HEK293 (cell line): Measurements from ENCODE around the gene HYOU1.
A peak's percentile ranks its signal among the peaks of the same experiment; 100 is the strongest.

Experiments
- GLIS1 ChIP-seq: fragments of 450-650 bp; formaldehyde crosslinking; IDR thresholded peaks from 2 replicates; pipeline ENCODE4 v1.5.1; 2016; ENCODE audit warnings: missing biosample characterization, missing genetic modification characterization
- GLIS2 ChIP-seq: fragments of 450-650 bp; formaldehyde crosslinking; IDR thresholded peaks from 2 replicates; pipeline ENCODE4 v1.5.1; 2016; ENCODE audit warnings: missing biosample characterization, missing genetic modification characterization
- HOXA7 ChIP-seq: sonication (generic); formaldehyde crosslinking; IDR thresholded peaks from 2 replicates; pipeline ENCODE4 v1.8.1; 2022; ENCODE audit warnings: missing genetic modification reagents, borderline replicate concordance
- KLF1 ChIP-seq: fragments of 450-650 bp; formaldehyde crosslinking; IDR thresholded peaks from 2 replicates; pipeline ENCODE4 v1.5.1; 2016; ENCODE audit warnings: missing biosample characterization, missing genetic modification characterization
- SCRT1 ChIP-seq: fragments of 450-650 bp; formaldehyde crosslinking; IDR thresholded peaks from 2 replicates; pipeline ENCODE4 v1.5.1; 2016; ENCODE audit warnings: missing biosample characterization, missing genetic modification characterization, borderline replicate concordance
- ZBTB1 ChIP-seq: fragments of 450-650 bp; formaldehyde crosslinking; IDR thresholded peaks from 2 replicates; pipeline ENCODE4 v1.5.1; 2016; ENCODE audit warnings: missing biosample characterization, missing genetic modification characterization
- ZFHX2 ChIP-seq: fragments of 450-650 bp; formaldehyde crosslinking; conservative IDR thresholded peaks from 2 replicates; pipeline ENCODE4 v1.5.1; 2016; ENCODE audit warnings: missing biosample characterization, missing genetic modification characterization
- ZFP3 ChIP-seq: fragments of 450-650 bp; formaldehyde crosslinking; IDR thresholded peaks from 2 replicates; pipeline ENCODE4 v1.5.1; 2016; ENCODE audit warnings: low read depth, missing biosample characterization, missing genetic modification characterization
- ZNF211 ChIP-seq: fragments of 450-650 bp; formaldehyde crosslinking; IDR thresholded peaks from 2 replicates; pipeline ENCODE4 v1.5.1; 2016; ENCODE audit warnings: low read depth, missing biosample characterization, missing genetic modification characterization
- ZNF214 ChIP-seq: fragments of 450-650 bp; formaldehyde crosslinking; IDR thresholded peaks from 2 replicates; pipeline ENCODE4 v1.5.1; 2017; ENCODE audit warnings: missing biosample characterization, mild to moderate bottlenecking, missing genetic modification characterization, borderline replicate concordance
- ZNF324 ChIP-seq: fragments of 450-650 bp; formaldehyde crosslinking; IDR thresholded peaks from 2 replicates; pipeline ENCODE4 v1.5.1; 2016; ENCODE audit warnings: missing biosample characterization, missing genetic modification characterization
- ZNF423 ChIP-seq: fragments of 450-650 bp; formaldehyde crosslinking; IDR thresholded peaks from 2 replicates; pipeline ENCODE4 v1.5.1; 2016; ENCODE audit warnings: missing biosample characterization, missing genetic modification characterization
- ZNF530 ChIP-seq: fragments of 450-650 bp; formaldehyde crosslinking; IDR thresholded peaks from 2 replicates; pipeline ENCODE4 v1.5.1; 2016; ENCODE audit warnings: low read depth, missing biosample characterization, missing genetic modification characterization
- ZNF544 ChIP-seq: fragments of 450-650 bp; formaldehyde crosslinking; IDR thresholded peaks from 2 replicates; pipeline ENCODE4 v1.5.0; 2017; ENCODE audit warnings: missing biosample characterization, missing genetic modification characterization
- ZNF571 ChIP-seq: fragments of 450-650 bp; formaldehyde crosslinking; IDR thresholded peaks from 2 replicates; pipeline ENCODE4 v1.5.0; 2017; ENCODE audit warnings: missing biosample characterization, missing genetic modification characterization
- ZNF585B ChIP-seq: fragments of 450-650 bp; formaldehyde crosslinking; IDR thresholded peaks from 2 replicates; pipeline ENCODE4 v1.5.1; 2016; ENCODE audit warnings: missing biosample characterization, missing genetic modification characterization
- ZNF76 ChIP-seq: fragments of 450-650 bp; formaldehyde crosslinking; IDR thresholded peaks from 2 replicates; pipeline ENCODE4; 2016; ENCODE audit warnings: low read depth, missing biosample characterization, missing genetic modification characterization, borderline replicate concordance
- ZNF768 ChIP-seq: fragments of 450-650 bp; formaldehyde crosslinking; IDR thresholded peaks from 2 replicates; pipeline ENCODE4 v1.5.1; 2018; ENCODE audit warnings: missing biosample characterization, mild to moderate bottlenecking, missing genetic modification characterization
- ZNF837 ChIP-seq: fragments of 450-650 bp; formaldehyde crosslinking; IDR thresholded peaks from 2 replicates; pipeline ENCODE4 v1.5.1; 2016; ENCODE audit warnings: missing biosample characterization, missing genetic modification characterization
- ZSCAN16 ChIP-seq: fragments of 450-650 bp; formaldehyde crosslinking; IDR thresholded peaks from 2 replicates; pipeline ENCODE4 v1.5.1; 2016; ENCODE audit warnings: missing biosample characterization, missing genetic modification characterization
- TF ChIP-seq, protein P1 (sequence below): fragments of 450-650 bp; formaldehyde crosslinking; IDR thresholded peaks from 2 replicates; pipeline ENCODE4 v1.5.1; 2016; ENCODE audit warnings: missing biosample characterization, missing genetic modification characterization
- TF ChIP-seq, protein P2 (sequence below): IDR thresholded peaks from 2 replicates; pipeline ENCODE4 v1.6.1; 2011; ENCODE audit warnings: mild to moderate bottlenecking, low read depth, low read length, borderline replicate concordance
- TF ChIP-seq, protein P3 (sequence below): fragments of 450-650 bp; IDR thresholded peaks from 2 replicates; pipeline ENCODE4 v1.5.1; 2018; ENCODE audit warnings: missing biosample characterization, missing genetic modification characterization
- TF ChIP-seq, protein P4 (sequence below): fragments of 450-650 bp; formaldehyde crosslinking; IDR thresholded peaks from 2 replicates; pipeline ENCODE4 v1.5.1; 2016; ENCODE audit warnings: missing biosample characterization, missing genetic modification characterization, low read depth
- TF ChIP-seq, protein P5 (sequence below): fragments of 450-650 bp; formaldehyde crosslinking; IDR thresholded peaks from 2 replicates; pipeline ENCODE4 v1.5.1; 2016; ENCODE audit warnings: missing biosample characterization, missing genetic modification characterization
- TF ChIP-seq, protein P6 (sequence below): fragments of 450-650 bp; formaldehyde crosslinking; IDR thresholded peaks from 2 replicates; pipeline ENCODE4 v1.5.1; 2016; ENCODE audit warnings: missing biosample characterization, missing genetic modification characterization

Gene HYOU1

DNA sequence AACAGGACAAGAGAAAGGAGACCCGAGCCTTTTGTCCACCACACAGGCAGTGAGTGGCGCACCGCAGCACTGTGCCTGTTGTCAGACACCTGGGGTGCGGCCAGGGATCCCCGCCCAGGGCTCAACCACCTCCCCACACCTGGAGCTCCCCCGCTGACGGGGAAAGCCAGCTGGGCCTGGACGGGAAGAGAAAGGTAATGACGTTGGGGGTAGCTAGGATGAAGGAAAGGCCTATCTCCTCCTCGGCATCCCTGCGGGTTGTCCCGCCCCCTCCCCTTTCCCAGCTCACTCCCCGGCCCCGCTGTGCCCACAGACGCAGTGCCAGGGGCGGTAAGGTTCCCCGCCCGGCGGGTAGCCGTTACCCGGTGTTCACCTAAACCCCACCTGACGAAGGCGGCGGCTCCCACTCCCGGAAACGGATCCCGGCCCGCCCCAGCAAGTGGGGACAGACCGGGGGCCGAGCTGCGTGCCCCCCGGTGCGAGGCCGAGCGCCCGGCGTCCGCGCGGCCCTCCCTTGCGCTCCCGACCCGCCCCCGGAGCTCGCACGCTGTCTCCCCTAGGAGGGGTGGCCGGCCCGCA is 495 bp downstream of the HYOU1 start (continued):
- TF ChIP-seq ZNF768 (tag by site-specific recombination), result no peak
- TF ChIP-seq HOXA7, result no peak
- TF ChIP-seq ZNF76, result 0 out of 2 replicates have a peak, but pooled peaks have one; percentile 38
- no peak for TF ChIP-seq ZBTB1 (tag by site-specific recombination)
- TF ChIP-seq ZFHX2 (tag by site-specific recombination), result peak; percentile 87
- no peak for TF ChIP-seq SCRT1
- TF ChIP-seq, protein P1, sequence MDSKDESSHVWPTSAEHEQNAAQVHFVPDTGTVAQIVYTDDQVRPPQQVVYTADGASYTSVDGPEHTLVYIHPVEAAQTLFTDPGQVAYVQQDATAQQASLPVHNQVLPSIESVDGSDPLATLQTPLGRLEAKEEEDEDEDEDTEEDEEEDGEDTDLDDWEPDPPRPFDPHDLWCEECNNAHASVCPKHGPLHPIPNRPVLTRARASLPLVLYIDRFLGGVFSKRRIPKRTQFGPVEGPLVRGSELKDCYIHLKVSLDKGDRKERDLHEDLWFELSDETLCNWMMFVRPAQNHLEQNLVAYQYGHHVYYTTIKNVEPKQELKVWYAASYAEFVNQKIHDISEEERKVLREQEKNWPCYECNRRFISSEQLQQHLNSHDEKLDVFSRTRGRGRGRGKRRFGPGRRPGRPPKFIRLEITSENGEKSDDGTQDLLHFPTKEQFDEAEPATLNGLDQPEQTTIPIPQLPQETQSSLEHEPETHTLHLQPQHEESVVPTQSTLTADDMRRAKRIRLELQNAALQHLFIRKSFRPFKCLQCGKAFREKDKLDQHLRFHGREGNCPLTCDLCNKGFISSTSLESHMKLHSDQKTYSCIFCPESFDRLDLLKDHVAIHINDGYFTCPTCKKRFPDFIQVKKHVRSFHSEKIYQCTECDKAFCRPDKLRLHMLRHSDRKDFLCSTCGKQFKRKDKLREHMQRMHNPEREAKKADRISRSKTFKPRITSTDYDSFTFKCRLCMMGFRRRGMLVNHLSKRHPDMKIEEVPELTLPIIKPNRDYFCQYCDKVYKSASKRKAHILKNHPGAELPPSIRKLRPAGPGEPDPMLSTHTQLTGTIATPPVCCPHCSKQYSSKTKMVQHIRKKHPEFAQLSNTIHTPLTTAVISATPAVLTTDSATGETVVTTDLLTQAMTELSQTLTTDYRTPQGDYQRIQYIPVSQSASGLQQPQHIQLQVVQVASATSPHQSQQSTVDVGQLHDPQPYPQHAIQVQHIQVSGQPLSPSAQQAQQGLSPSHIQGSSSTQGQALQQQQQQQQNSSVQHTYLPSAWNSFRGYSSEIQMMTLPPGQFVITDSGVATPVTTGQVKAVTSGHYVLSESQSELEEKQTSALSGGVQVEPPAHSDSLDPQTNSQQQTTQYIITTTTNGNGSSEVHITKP (tag by site-specific recombination), result no peak
- no peak for TF ChIP-seq ZNF571 (tag by site-specific recombination)
- no peak for TF ChIP-seq ZNF837
- no peak for TF ChIP-seq KLF1
- TF ChIP-seq, protein P2, sequence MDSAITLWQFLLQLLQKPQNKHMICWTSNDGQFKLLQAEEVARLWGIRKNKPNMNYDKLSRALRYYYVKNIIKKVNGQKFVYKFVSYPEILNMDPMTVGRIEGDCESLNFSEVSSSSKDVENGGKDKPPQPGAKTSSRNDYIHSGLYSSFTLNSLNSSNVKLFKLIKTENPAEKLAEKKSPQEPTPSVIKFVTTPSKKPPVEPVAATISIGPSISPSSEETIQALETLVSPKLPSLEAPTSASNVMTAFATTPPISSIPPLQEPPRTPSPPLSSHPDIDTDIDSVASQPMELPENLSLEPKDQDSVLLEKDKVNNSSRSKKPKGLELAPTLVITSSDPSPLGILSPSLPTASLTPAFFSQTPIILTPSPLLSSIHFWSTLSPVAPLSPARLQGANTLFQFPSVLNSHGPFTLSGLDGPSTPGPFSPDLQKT, result no peak
- no peak for TF ChIP-seq ZNF324 (tag by site-specific recombination)
- peak; percentile 51 for TF ChIP-seq GLIS2 (tag by site-specific recombination)
- no peak for TF ChIP-seq ZNF211
- TF ChIP-seq ZNF423 (tag by site-specific recombination), result no peak
- TF ChIP-seq, protein P3, sequence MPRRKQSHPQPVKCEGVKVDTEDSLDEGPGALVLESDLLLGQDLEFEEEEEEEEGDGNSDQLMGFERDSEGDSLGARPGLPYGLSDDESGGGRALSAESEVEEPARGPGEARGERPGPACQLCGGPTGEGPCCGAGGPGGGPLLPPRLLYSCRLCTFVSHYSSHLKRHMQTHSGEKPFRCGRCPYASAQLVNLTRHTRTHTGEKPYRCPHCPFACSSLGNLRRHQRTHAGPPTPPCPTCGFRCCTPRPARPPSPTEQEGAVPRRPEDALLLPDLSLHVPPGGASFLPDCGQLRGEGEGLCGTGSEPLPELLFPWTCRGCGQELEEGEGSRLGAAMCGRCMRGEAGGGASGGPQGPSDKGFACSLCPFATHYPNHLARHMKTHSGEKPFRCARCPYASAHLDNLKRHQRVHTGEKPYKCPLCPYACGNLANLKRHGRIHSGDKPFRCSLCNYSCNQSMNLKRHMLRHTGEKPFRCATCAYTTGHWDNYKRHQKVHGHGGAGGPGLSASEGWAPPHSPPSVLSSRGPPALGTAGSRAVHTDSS, result no peak
- TF ChIP-seq ZNF544, result no peak
- TF ChIP-seq ZSCAN16 (tag by site-specific recombination), result no peak
- peak; percentile 66 for TF ChIP-seq GLIS1 (tag by site-specific recombination)
- TF ChIP-seq, protein P4, sequence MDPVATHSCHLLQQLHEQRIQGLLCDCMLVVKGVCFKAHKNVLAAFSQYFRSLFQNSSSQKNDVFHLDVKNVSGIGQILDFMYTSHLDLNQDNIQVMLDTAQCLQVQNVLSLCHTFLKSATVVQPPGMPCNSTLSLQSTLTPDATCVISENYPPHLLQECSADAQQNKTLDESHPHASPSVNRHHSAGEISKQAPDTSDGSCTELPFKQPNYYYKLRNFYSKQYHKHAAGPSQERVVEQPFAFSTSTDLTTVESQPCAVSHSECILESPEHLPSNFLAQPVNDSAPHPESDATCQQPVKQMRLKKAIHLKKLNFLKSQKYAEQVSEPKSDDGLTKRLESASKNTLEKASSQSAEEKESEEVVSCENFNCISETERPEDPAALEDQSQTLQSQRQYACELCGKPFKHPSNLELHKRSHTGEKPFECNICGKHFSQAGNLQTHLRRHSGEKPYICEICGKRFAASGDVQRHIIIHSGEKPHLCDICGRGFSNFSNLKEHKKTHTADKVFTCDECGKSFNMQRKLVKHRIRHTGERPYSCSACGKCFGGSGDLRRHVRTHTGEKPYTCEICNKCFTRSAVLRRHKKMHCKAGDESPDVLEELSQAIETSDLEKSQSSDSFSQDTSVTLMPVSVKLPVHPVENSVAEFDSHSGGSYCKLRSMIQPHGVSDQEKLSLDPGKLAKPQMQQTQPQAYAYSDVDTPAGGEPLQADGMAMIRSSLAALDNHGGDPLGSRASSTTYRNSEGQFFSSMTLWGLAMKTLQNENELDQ (tag by site-specific recombination), result no peak
- no peak for TF ChIP-seq ZNF530 (tag by site-specific recombination)
- no peak for TF ChIP-seq ZNF214
- no peak for TF ChIP-seq ZFP3 (tag by site-specific recombination)
- TF ChIP-seq, protein P5, sequence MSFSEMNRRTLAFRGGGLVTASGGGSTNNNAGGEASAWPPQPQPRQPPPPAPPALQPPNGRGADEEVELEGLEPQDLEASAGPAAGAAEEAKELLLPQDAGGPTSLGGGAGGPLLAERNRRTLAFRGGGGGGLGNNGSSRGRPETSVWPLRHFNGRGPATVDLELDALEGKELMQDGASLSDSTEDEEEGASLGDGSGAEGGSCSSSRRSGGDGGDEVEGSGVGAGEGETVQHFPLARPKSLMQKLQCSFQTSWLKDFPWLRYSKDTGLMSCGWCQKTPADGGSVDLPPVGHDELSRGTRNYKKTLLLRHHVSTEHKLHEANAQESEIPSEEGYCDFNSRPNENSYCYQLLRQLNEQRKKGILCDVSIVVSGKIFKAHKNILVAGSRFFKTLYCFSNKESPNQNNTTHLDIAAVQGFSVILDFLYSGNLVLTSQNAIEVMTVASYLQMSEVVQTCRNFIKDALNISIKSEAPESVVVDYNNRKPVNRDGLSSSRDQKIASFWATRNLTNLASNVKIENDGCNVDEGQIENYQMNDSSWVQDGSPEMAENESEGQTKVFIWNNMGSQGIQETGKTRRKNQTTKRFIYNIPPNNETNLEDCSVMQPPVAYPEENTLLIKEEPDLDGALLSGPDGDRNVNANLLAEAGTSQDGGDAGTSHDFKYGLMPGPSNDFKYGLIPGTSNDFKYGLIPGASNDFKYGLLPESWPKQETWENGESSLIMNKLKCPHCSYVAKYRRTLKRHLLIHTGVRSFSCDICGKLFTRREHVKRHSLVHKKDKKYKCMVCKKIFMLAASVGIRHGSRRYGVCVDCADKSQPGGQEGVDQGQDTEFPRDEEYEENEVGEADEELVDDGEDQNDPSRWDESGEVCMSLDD, result no peak
- TF ChIP-seq, protein P6, sequence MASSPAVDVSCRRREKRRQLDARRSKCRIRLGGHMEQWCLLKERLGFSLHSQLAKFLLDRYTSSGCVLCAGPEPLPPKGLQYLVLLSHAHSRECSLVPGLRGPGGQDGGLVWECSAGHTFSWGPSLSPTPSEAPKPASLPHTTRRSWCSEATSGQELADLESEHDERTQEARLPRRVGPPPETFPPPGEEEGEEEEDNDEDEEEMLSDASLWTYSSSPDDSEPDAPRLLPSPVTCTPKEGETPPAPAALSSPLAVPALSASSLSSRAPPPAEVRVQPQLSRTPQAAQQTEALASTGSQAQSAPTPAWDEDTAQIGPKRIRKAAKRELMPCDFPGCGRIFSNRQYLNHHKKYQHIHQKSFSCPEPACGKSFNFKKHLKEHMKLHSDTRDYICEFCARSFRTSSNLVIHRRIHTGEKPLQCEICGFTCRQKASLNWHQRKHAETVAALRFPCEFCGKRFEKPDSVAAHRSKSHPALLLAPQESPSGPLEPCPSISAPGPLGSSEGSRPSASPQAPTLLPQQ (tag by site-specific recombination), result peak; percentile 17; the same call in 1 of the 2 replicates
- TF ChIP-seq ZNF585B (tag by site-specific recombination), result no peak
